AG09309 (cell line): Measurements from ENCODE around the gene MKNK2.

ENCODE experiments used
- DNase-seq: peaks from one replicate; pipeline ENCODE4 v3.0.0-alpha.2; 2010; ENCODE audit warnings: low read depth
- H3K4me3 ChIP-seq: 2 replicates; pipeline ENCODE4 v1.5.1; 2011; ENCODE audit warnings: mild to moderate bottlenecking, low read depth, low read length, moderate library complexity; ENCODE audit not compliant: control insufficient read depth
- CTCF ChIP-seq: IDR thresholded peaks from 2 replicates; pipeline ENCODE4 v1.5.1; 2011; ENCODE audit warnings: mild to moderate bottlenecking, low read depth, low read length, inconsistent platforms; ENCODE audit not compliant: insufficient read depth, control insufficient read depth; ENCODE audit errors: missing control alignments

Gene MKNK2

GRCh38 chr19:2041683-2042484 lies 9.2 kb downstream of the MKNK2 start:
- no peak for DNase-seq
- H3K4me3 ChIP-seq = no peak overlapping the region
- TF ChIP-seq CTCF = no peak

DNA sequence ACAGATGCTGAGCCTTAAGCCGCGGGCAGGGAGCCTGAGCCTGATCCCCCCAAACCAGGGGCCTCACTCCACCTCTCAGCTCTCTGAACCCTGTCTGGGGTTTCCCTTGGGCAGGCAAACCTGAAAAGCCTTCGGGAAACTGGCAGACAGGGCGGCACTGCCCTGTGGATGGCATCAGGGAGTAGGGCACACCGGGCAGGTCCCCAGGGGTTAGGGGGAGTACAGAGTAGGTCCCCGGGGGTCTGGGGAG lies 9.7 kb downstream of the MKNK2 start:
- TF ChIP-seq CTCF = no peak
- no peak overlapping the region for H3K4me3 ChIP-seq
- DNase-seq = no peak

DNA sequence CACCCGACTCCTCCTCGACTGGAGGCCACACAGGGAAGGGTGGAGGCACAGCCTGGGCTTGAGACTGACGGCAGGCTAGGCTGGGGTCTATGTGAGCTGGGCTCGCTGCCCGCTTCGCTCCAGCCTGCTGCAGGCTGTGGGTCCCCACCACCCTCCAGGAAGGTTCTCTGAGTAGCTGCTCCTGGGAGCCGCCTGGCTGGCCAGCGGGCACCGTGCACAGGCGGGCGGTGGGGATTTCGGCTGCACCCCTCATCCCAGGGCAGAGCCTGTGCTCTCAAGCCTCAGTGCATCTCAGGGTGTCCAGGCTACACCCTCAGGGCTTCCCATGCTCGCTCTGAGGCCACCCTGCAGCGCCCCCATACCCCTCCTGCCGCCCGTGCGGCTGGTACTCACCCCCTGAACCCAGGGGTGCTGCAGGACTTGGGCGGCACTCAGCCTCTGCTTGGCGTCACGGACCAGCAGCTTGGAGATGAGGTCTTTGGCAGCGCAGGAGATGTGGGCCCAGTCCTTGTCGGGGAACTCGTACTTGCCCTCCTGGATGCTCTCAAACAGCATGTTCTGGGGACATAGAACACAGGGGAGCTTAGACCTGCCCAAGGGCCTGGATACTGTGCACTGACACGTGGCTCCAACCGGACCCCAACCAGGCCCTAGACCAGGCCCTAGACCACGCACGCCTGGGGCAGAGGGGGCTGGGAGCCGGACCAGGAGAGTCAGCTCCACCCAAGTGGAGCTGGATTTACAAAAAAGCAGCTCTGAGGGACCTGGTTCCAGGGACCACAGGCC lies 10.2 kb downstream of the MKNK2 start:
- TF ChIP-seq CTCF = no peak
- no peak for DNase-seq
- H3K4me3 ChIP-seq = no peak overlapping the region

DNA sequence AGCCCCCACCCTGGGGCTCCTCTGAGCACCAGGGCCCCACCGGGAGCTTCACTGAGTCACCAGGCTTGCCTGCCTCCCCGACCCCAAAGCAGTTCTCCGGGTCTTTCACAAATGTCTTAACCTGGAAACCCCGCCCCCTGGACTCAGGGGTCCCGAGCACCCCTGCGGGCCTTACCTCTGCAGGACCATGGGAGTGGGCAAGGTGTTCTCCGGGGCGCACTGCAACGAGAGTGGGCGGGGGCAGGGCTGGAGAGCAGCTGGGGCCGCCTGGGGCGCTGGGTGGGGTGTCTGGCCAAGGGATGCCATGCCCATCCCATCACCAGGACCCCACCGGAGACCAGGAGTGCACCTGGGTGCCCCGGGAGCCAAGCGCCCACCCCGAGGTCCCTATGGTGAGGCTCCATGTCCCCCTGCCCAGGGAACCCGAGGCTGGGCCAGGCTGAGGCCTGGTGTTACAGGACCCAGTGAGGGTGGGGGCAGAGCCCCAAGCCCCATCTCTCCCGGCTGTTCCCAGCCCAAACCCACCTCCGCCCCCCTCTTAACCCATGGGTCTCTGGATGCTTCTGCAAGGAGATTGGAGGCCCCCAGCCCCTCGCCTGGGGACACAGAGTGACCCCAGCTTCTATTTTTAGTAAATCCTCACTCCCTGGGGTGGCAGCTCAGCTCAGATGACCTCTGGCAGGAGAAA lies 10.9 kb downstream of the MKNK2 start:
- no peak overlapping the region for H3K4me3 ChIP-seq
- DNase-seq = no peak
- TF ChIP-seq CTCF = no peak

DNA sequence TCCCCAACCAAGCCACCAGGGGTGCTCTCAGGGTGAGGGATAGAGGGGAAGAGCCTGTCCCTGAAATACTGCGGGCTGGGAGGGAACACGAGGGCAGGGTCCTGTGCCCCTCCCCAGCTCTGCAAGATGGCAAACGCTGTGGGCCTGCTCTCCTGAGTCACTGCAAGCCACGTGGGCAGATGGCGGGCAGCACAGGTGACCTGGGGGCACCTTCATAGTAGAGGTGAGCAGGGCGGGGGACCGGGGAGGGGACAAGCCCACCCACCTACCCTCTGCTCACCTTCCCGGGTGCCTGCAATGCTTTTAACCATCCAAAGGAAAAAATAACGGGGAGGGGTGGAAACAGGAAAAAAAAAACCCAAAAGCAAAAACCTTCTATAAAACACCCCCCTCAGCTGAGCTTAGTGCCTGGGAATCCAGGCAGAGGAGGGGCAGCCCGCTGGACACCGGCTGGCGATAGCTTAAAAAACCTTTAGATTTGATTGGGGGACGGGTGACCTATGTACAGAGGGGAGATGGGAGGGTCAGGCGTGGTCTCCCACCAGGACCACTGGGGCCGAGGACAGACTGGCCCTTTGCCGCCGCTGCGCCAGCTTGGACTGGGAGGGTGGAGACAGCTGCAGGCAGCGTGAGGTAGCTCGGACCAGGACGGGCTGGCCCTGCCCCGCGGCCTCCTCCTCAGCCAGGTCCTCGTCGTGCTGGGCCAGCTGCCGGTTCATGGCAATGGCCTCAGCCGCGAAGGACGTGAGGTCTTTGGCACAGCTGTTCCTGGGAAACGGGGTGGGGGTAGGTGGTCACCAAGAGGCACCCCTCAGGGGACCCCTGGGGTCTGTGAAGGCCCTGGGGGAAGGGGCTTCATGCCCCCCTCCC lies 11.7 kb downstream of the MKNK2 start:
- DNase-seq = no peak
- no peak overlapping the region for H3K4me3 ChIP-seq
- TF ChIP-seq CTCF = no peak
